Stimulated activated CD8-positive, alpha-beta memory T cell treated with anti-CD3 and anti-CD28 coated beads, Interleukin-12 subunit alpha, Interleukin-12 subunit beta, amount 100 ng/mL, for 24 hours (primary cell): ENCODE measurements around the gene PTPRB.

Source experiments
- DNase-seq: peaks from one replicate; pipeline ENCODE4 v3.0.0-alpha.2; 2020; ENCODE audit errors: extremely low read depth

Gene PTPRB

DNA sequence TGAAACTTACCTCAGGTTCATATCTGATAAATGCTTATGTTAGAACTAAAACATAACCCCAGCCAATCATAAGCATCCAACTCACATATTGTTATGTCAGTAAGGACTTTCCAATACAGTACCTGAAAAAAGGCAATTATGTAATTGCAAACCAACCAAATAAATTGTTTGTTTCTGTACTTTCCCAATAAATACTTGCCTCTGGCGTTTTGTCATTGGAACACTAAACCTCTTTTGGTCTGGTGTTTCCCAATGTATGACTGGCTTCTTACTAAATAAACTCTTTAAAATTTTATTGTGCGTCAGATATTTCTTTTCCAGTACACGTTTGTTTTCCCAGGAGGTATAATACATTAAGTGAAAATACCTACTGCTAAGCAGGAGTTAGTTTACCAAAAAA is 6.7 kb upstream of the PTPRB start:
- DNase-seq, result no peak

DNA sequence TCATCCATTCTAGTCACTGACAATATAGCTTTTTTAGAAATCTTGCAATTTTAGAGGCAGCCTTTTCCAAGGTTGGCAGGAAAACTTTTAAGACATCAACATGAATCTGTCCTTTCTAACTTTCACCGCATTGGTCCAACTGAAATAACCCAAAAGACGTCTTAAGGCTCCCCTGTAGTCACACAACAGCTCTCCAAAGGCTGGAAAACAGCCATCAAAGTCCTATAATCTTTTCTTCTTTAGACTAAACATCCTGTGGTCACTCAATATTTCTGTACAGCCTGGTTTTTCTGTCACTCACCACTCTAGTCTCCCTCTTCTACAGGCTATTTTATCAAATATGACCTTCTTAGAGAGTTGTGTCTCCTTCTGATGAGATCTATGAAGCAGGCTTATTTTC is 4.5 kb upstream of the PTPRB start:
- DNase-seq, result no peak

DNA sequence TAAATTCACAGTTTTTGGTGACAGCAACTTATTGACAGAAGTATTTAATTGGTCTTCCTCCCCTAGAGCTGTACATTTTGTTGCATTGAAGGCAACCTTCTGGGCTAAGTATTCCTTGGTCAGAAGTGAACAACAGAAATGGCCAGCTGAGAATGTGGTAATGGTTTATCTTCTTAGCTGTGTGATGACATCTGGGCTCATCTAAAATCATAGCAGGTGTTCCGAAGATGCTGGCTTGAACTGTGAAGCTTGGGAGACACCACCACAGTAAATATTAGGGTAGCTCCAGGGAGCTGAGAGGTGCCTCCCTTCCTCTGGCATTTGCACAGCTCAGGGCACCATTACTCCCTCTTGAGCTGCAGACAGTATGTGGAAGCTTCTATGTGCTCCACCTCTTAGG is 3.7 kb upstream of the PTPRB start:
- no peak for DNase-seq

DNA sequence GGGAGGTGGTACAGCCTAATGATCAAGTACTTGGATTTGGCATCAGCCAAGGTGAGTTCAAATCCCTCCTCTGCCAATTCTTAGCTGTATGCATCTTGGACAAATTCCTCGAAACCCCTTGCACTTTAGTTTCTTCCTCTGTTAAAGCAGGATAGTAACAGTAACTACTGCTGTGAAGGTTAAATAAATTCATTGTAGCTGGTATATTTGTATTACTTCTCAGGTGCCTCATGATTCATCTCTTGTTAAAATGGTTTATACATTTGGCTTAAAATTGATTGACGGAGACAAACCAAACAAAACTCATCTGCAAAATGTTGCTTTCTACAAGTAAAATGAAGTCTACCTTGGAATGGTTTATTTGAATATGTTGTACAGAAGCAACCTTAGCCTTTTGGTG is 2.3 kb upstream of the PTPRB start:
- no peak for DNase-seq

DNA sequence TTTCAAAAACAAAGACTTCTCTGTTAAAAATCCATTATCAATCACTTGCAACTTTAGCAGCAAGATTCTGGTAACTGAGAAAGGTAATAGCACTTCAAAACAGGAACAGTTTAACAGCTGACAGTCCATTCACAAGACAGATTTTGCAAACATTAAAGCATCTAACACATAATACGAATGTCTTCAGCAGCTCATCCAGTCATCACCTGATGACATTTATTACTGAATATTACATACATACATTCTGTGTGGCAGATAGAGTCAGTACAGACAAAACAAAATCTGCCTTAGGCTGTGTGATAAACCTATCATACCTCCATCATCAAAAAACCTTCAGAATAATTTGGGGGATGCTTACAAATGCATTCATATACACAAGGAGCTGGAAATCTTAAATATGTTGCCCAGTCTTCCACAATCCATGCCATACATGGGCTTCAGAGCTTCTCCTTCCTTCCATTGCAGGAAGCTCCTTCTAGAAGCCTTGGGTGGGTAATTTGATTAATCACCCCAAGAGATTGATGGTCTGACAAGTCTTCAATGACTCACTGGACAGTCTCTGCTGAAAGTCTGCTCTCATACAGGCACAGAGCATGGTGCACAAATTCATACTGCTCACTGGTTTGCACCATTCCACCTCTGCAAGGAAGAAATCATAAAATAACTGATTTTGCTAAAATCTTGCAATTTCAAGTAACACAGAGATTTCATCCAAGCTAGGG is 1.6 kb upstream of the PTPRB start:
- no peak for DNase-seq

DNA sequence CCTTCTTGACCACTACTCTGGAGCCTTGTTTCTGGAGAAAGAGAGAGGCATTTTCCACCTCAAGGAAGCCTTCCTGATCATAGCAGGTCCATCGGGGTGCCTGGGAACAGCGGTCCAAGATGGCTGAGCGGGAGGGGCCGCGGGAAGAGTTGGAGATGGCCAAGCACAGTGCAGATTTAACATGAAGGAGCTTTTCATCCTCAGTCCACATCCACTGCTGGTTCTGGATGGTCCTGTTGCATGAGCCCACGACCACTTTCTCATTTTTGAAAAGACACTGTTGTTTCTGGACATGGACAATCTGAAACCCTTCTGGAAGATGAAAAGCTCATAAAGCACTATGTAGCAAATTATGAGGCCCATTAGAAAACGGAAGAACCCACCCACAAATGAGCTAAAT is 1.5 kb downstream of the PTPRB start:
- no peak for DNase-seq

DNA sequence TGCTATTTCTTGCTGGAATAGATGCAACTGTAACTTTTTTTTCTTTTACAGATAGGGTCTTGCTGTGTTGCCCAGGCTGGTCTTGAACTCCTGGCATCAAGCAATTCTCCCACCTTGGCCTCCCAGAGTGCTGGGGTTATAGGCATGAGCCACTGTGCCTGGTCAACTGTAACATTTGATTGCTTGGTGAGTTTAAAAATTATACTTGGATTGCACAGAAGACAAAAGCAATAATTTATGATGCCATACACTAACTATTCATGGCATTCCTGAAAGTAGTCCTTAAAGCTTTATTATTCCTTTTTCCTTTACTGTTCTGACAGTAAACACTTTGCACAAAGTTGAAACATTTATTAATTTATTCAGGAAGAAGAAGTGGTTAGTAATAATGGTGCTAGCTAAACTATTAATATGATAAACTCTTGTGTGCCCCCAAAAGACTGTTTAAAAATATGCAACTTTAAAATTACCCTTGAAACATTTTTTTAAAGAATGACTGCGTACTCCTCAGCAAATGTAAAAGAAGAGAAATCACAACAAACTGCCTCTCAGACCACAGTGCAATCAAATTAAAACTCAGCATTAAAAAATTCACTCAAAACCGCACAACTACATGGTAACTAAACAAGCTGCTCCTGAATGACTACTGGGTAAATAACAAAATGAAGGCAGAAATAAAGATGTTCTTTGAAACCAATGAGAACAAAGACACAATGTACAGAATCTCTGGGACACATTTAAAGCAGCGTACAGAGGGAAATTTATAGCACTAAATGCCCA is 8.3 kb downstream of the PTPRB start:
- DNase-seq, result no peak

DNA sequence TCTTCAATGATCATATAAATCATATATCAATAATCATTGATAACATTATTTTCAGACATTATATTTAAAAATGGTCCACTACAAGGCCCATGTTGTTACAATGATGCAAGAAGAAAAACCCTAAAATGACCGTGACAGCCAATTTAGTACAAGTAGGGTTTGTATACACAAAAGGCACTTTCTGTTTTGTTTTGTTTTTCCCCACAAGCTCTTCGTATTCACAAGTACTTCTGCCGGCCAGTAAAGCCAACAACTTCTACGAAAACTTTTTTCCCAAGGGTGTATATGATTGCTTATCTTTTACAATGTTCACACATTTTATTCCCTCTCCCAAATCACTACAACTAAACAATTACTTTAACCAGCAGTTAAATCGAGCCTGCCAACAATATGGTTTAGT is 9.6 kb downstream of the PTPRB start:
- no peak for DNase-seq

DNA sequence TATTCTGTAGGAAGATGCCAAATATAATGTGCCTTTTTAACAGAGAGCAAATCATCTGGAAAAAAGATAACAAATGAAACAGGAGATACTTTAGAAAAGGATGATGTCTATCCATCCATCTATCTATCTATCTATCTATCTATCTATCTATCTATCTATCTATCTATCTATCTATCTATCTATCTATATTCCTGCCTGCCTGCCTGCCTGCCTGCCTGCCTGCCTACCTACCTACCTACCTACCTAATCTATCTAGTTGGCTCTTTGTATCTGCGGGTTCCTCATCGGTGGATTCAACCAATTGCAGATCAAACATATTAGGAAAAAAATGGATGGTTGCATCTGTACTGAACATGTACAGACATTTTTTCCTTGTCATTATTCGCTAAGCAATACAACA is 11.0 kb downstream of the PTPRB start:
- no peak for DNase-seq

DNA sequence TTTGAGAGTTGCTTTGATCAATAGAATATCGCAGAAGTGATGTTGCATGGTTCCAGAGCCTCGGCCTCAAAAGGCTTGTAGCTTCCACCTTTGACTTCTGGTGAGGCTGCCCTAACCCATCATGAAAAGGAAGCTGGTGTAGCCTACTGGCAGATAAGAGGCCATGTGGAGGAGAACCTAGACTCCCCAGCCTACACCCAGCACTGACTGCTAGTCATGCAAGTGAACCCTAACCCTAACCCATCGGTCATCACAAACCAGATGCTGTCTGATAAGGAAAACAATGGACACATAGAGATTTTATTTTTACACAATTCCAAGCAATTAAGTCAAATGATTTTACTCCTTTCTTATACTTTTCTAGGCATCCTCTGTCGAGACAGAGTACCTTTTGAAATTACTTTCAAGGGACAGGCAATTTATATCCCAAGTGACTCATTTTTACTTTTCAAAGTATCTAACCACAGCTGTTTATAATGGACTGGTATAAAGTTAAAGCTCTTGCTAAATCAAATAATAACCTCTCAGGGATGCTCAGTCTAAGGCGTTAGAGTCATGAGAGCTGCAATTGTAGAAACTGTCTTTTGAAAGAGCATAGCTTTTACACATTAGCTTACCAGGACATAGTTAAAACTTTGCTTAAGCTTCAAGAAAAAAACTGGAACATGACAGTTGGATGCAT is 17.6 kb downstream of the PTPRB start:
- no peak for DNase-seq

DNA sequence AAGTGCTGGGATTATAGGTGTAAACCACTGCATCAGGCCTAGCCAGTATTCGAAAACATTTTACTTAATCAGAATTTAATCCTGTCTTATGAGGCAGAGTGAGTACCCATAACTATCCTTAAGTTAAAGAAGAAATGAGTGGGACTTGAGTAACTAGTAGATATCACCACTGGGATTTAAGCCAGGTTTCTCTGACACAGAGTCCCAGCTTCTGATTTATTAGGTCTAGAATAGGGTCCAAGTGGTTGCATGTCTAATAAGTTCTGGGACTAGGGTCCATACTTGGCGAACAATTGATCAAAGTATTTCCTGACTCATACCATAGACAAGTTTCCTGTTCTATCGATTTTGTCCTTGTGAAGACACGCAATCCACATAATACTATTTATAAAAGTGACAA is 18.9 kb downstream of the PTPRB start:
- no peak for DNase-seq

DNA sequence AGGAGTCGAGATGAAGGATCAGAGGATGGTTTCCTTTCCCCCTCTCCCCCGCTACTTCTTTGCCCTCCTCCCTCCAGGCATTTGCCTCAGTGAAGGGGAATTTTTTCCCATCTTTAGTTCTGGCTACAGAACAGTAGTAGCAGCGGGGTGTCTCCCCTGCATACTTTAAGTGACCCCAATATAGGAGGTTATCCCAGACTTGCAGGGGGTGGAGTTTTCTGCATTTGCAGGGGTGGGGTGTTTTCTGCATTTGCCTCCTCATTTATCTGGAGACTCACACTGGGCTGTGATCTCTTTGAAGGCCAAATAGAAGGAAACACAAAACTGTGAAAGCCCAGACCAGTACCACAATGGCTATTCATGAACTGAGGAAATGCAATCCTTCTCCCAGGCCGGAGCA is 19.8 kb downstream of the PTPRB start:
- DNase-seq, result no peak

DNA sequence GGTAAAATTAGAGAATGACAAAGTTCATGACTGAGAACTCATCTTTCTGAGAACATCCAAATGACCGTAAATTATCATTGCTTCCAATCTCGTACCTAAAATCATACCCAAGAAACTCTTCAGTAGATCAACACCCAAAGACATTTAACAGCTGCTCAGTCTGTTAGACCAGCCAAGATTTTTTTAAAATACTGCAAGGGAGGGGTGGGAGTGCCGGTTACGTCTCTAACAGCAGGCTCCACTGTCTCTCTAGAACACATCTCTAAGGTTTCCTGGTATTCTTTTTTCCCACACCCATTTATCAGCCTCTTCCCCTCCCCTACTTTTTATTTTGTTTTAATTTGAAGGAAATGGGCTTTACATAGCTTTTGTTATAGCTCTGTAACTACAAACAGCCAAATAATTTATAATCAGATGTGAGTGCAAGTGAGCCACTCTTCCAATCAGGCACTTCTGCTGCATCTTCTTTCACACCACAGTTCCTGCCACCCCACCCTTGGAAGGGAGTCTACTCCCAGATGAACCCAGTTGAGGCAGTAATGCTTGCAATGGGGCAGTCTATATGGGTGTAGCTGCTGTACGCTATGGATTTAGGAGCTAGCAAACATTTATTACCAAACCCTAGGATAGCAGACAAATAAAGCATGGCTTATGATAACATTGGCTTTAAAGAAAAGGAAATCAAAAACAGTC is 21.9 kb downstream of the PTPRB start:
- no peak for DNase-seq

DNA sequence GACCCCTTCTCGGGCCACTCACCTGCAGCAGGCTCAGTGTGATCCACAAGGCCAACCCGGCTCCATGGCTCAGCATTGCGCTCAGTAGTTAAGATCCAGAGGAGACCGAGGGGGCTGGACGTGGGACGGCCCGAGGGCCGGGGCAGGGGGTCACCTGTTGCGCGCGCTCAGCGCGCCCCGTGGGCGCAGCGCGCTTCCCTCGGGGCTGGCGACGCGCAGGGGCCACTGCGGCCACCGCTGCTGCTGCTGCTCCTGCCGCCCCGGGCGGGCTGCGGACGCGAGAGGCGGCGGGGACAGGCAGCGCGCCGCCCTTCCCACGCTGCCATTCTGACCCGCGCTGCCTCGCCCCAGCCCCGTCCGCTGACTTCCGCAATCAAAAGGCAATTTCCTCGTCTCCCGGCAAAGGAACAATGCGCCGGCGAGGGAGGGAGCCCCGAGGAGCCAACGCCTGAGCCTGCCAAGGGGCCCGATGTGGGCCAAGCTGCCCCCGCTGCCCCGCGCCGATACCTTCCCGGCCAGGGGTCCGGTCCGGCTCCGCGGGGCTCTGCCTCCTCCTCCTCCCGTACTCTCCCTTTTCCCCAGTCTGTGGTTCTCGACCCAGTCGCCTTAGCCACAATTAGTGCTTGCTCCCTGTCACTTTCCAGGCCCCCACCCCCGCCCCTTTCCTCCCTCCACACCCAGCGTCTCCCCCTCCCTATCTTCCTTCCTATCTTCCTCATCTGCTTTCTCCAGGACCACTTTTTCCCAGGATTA is 27.3 kb downstream of the PTPRB start:
- no peak for DNase-seq

DNA sequence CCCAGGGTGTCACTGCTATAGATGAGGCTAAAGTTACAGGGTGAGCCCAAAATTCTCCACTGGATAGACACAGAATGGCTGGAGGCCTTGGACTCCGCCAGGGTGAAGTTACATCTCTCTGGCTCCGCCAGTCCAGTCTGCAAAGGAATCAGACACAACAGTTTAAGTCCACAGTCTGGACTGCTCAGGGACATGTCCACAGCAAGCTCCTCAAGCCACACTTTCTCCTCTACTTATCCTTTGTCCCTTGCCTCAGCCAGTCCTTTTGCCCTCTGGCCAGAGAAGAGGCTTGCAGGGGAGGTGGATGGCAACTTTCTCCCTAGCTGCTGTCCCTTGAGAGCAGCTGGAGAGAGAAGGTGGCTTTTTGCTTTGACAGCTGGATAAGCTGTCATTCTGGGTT is 28.0 kb downstream of the PTPRB start:
- no peak for DNase-seq

DNA sequence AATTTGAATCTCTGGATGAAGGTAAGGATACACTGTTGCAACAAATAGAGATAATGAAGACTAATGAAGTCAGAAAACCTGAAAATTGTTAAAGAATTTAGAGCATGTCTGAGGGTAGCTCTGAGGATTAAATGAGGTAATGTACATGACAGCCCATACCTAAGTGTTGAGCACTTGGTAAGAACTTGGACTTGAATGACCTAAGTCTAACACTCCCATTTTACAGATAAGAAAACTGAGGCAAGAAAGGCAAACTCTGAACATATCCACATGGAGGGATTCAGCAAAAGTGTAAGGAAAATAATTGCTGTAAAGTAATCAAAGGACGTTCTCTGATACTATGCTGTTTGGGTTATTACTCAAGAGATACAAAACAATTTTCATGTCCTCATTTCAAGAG is 29.0 kb downstream of the PTPRB start:
- DNase-seq, result no peak

DNA sequence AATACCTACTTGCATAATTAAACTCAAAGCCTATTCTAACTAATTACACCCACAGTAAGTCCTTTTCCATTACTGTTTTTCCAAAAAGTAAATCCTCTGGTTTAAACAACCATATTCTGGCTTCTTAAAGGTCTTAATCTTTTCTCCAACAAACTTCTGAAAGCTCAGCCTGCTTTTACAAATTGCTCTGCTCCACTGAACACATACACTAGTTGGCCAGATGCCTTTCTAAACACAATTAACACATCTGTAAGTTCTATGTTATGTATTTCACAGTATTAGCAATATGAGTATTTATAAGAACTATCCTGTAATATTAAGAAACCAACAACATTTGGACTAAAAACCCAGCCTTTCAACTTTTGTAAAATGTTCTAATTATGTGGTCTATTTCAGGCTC is 30.1 kb downstream of the PTPRB start:
- DNase-seq, result no peak

DNA sequence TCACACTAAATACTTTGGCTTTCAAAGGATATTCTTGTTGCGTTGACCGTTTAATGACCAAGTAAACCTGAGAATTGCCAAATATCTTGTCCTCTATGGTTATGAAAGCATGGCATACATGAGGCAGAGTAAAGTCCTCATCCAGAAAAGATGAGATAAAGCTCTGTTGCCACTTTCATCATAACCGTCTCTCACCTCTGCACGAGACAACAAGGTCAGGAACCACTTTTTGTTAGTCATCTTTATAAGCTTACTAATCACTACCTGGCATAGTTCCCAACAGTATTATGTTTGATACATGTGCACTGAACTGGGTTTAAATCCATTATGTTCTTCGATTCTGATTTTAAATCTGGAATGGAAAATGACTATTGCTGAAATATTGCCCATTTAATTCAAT is 31.3 kb downstream of the PTPRB start:
- DNase-seq, result no peak

DNA sequence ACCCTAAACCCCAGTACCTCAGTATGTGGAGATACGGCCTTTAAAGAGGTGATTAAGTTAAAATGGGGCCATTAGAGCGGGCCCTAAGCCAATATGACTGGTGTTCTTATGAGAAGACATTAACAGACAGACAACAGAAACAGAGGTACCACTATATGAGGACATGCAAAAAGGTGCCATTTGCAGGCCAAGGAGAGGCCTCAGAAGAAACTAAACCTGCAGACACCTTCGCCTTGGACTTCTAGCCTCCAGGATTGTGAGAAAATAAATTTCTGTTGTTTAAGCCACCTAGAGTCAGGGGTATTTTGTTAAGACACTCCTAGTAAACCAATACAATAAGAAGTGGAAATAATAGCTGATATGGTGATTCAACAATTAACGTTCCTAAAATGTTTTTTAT is 32.6 kb downstream of the PTPRB start:
- no peak for DNase-seq

DNA sequence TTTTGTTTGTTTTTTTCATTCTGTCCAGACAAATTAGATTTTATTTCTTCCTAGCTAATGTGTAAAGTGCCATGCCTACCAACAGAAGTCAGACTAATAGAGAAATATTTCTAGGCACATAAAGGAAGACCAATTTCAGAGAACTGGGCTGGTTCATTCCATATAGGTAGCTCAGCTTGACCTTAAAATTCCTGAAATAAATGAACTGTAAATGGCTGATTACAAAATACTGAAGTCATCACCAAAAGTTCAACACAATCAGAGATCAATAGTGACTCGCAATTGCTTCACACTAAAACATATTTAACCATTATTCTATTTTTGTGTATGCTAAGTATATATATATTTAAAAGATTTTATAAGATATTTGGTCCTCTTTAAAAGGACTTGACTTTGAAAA is 34.2 kb downstream of the PTPRB start:
- no peak for DNase-seq

DNA sequence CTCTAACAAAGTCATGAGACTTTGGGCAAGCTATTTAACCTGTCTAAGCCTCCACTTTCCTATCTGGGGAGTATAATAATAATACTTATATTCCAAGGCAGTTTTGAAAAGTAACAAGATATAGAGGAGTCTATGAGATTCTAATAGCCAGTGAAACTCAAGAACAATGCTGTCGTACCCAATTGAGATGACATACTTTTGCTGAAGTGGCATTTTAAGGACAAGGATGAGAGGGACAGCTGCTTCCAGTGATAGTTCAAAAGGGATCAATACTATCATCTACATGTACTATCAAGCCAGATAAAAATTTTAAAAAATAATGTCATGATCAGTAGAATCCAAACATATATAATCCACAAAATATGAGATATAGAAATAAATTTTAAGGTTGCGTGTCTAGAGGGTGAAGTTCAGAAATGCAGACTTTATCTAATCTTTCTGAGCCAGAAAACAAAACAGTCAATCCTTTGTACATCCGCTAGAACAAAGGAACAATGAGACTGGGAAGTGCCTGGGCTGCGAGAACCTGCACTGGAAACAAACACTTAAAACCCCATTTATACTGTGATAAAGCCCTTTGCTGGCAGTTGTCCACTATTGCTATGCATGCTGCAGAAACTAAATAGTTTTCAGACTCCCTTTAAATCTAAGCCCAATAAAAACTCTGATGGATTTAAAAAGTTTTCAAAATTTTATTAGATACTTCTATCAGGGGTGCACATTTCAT is 38.6 kb downstream of the PTPRB start:
- no peak for DNase-seq
